ENCODE measurements around the gene GATAD2B. TPM values are rescaled to one million over a fixed set of nuclear protein-coding genes. Genes with fewer than 3 reads are reported as not detected.
"Not testable (repeated sequence)": the region's sequence is repeated elsewhere in the genome, so short reads cannot be mapped to it uniquely, and the experiment has no call there.

Gene GATAD2B
- polyA plus RNA-seq, 4 donors = 24.1 to 30.4 (median 24.9) TPM

GRCh38 chr1:153932156-153933131, 9.7 kb upstream of the GATAD2B start:
- DNase-seq (ENCODE audit: low read depth in 4 of 4, low spot score in 3 of 4) = no peak

- no peak for DNase-seq (ENCODE audit: low read depth in 4 of 4, low spot score in 3 of 4)
These were observed 7.5 kb upstream of the GATAD2B start for GRCh38 chr1:153929981-153930948.

GRCh38 chr1:153929426-153929825, 6.7 kb upstream of the GATAD2B start:
- DNase-seq (ENCODE audit: low read depth in 4 of 4, low spot score in 3 of 4) = no peak

- no peak for DNase-seq (ENCODE audit: low read depth in 4 of 4, low spot score in 3 of 4)
These were observed 6.1 kb upstream of the GATAD2B start for GRCh38 chr1:153928791-153929341.

- no peak for DNase-seq (ENCODE audit: low read depth in 4 of 4, low spot score in 3 of 4)
These were observed 5.5 kb upstream of the GATAD2B start for GRCh38 chr1:153928245-153928644.

- no peak for DNase-seq (ENCODE audit: low read depth in 4 of 4, low spot score in 3 of 4)
These were observed 3.6 kb upstream of the GATAD2B start for GRCh38 chr1:153926405-153926804.

- peak in 1 of 4 donors; percentile 39 for DNase-seq (ENCODE audit: low read depth in 4 of 4, low spot score in 3 of 4)
These were observed 448 bp downstream of the GATAD2B start for GRCh38 chr1:153922076-153922971.

- DNase-seq (ENCODE audit: low read depth in 4 of 4, low spot score in 3 of 4) = peak in 1 of 4 donors; percentile 8
These were observed 1.0 kb downstream of the GATAD2B start for GRCh38 chr1:153921803-153922075.

GRCh38 chr1:153921080-153921802, 1.5 kb downstream of the GATAD2B start:
- DNase-seq (ENCODE audit: low read depth in 4 of 4, low spot score in 3 of 4) = no peak

GRCh38 chr1:153919876-153920852, 2.6 kb downstream of the GATAD2B start:
- DNase-seq (ENCODE audit: low read depth in 4 of 4, low spot score in 3 of 4) = no peak

GRCh38 chr1:153916297-153916696, 6.5 kb downstream of the GATAD2B start:
- DNase-seq (ENCODE audit: low read depth in 4 of 4, low spot score in 3 of 4) = no peak

- DNase-seq (ENCODE audit: low read depth in 4 of 4, low spot score in 3 of 4) = no peak
These were observed 10.4 kb downstream of the GATAD2B start for GRCh38 chr1:153912349-153912748.

- DNase-seq (ENCODE audit: low read depth in 4 of 4, low spot score in 3 of 4) = not testable (repeated sequence)
These were observed 12.2 kb downstream of the GATAD2B start for GRCh38 chr1:153910560-153910959.

GRCh38 chr1:153908071-153908470, 14.7 kb downstream of the GATAD2B start:
- no peak for DNase-seq (ENCODE audit: low read depth in 4 of 4, low spot score in 3 of 4)

GRCh38 chr1:153907134-153907533, 15.6 kb downstream of the GATAD2B start:
- DNase-seq (ENCODE audit: low read depth in 4 of 4, low spot score in 3 of 4) = no peak

- no peak for DNase-seq (ENCODE audit: low read depth in 4 of 4, low spot score in 3 of 4)
These were observed 16.4 kb downstream of the GATAD2B start for GRCh38 chr1:153906396-153906795.

GRCh38 chr1:153905908-153906307, 16.9 kb downstream of the GATAD2B start:
- DNase-seq (ENCODE audit: low read depth in 4 of 4, low spot score in 3 of 4) = not testable (repeated sequence)

GRCh38 chr1:153903841-153904455, 18.8 kb downstream of the GATAD2B start:
- DNase-seq (ENCODE audit: low read depth in 4 of 4, low spot score in 3 of 4) = no peak
